Cerebellar nuclear complex (tissue), 1 donor: ENCODE measurements around the gene JUNB.
A peak's percentile ranks its signal among the peaks of the same experiment; 100 is the strongest.
"Not testable (repeated sequence)": the region's sequence is repeated elsewhere in the genome, so short reads cannot be mapped to it uniquely, and the experiment has no call there.

Experiments
- DNase-seq, 2 experiments: peaks; one replicate each; lab custom pipeline; 2025; lab: John Stamatoyannopoulos, UW

The JUNB gene

GRCh38 chr19:12789098-12789903 lies 2.0 kb upstream of the JUNB start:
- no peak for DNase-seq

- peak; percentile 60 to 88 for DNase-seq
Observed at GRCh38 chr19:12789904-12790619, 1.2 kb upstream of the JUNB start.

- DNase-seq = no peak
Observed at GRCh38 chr19:12790628-12791344, 500 bp upstream of the JUNB start.

- DNase-seq = no peak
Observed at GRCh38 chr19:12792051-12792852, 966 bp downstream of the JUNB start.

- DNase-seq = no peak
Observed at GRCh38 chr19:12792853-12793289, 1.6 kb downstream of the JUNB start.

GRCh38 chr19:12793290-12794195 lies 2.3 kb downstream of the JUNB start:
- peak; percentile 59 to 70 for DNase-seq

GRCh38 chr19:12794196-12794941 lies 3.1 kb downstream of the JUNB start:
- no peak for DNase-seq

GRCh38 chr19:12794971-12795381 lies 3.7 kb downstream of the JUNB start:
- DNase-seq = no peak

GRCh38 chr19:12796146-12797071 lies 5.1 kb downstream of the JUNB start:
- DNase-seq = peak in 1 of 2 experiments; percentile 64

- no peak for DNase-seq
Observed at GRCh38 chr19:12797141-12797587, 5.9 kb downstream of the JUNB start.

GRCh38 chr19:12797607-12798006 lies 6.3 kb downstream of the JUNB start:
- not testable (repeated sequence) for DNase-seq

GRCh38 chr19:12799742-12800465 lies 8.6 kb downstream of the JUNB start:
- DNase-seq = no peak

- DNase-seq = no peak
Observed at GRCh38 chr19:12800466-12800770, 9.1 kb downstream of the JUNB start.

GRCh38 chr19:12800923-12801465 lies 9.7 kb downstream of the JUNB start:
- no peak for DNase-seq

GRCh38 chr19:12801466-12802266 lies 10.4 kb downstream of the JUNB start, which contains the start of the genes PRDX2 and THSD8:
Gene PRDX2, minus strand, starts transcription at chr19:12801800. Its CDS starts 539 bp downstream, at chr19:12801261.
Gene THSD8, plus strand, starts transcription at chr19:12802069. Its CDS starts 3 bp downstream, at chr19:12802072.
- peak in 1 of 2 experiments; percentile 59 for DNase-seq

- peak in 1 of 2 experiments; percentile 41 for DNase-seq
Observed at GRCh38 chr19:12802267-12803106, 11.2 kb downstream of the JUNB start.
